GM23338 (cell line): Measurements from ENCODE around the gene CFAP90. TPM values are rescaled to one million over a fixed set of nuclear protein-coding genes. Genes with fewer than 3 reads are reported as not detected.

Experiments
- ATAC-seq: fragments of 200-7000 bp; cut with Tn5 transposase; 3 replicates; pipeline ENCODE4 v1.9.1; 2020
- DNase-seq: peaks from one replicate; pipeline ENCODE4 v3.0.0-alpha.2; 2015; ENCODE audit warnings: low spot score
- H2AFZ ChIP-seq: fragments of 200-600 bp; sonication (generic); 2 replicates; pipeline ENCODE4 v1.8.0; 2016; ENCODE audit warnings: antibody characterized with exemption, mild to moderate bottlenecking, moderate library complexity
- H3F3A ChIP-seq: fragments of 200-600 bp; sonication (generic); replicated peaks from 2 replicates; pipeline ENCODE4 v1.8.0; 2017; ENCODE audit warnings: antibody characterized with exemption, mixed run types, low read depth
- H3K27ac ChIP-seq: fragments of 200-600 bp; sonication (generic); 2 replicates; pipeline ENCODE4 v1.6.1; 2016; ENCODE audit warnings: low read depth
- H3K27me3 ChIP-seq: fragments of 200-600 bp; sonication (generic); 2 replicates; pipeline ENCODE4 v1.8.0; 2016; ENCODE audit warnings: mild to moderate bottlenecking, mixed run types, moderate library complexity; ENCODE audit not compliant: insufficient read depth
- H3K36me3 ChIP-seq: fragments of 200-600 bp; sonication (generic); 2 replicates; pipeline ENCODE4 v1.8.0; 2016; ENCODE audit warnings: mild to moderate bottlenecking; ENCODE audit not compliant: insufficient read depth
- H3K4me1 ChIP-seq: fragments of 200-600 bp; sonication (generic); 2 replicates; pipeline ENCODE4 v1.8.0; 2016; ENCODE audit warnings: mild to moderate bottlenecking, moderate library complexity; ENCODE audit not compliant: insufficient read depth
- H3K4me2 ChIP-seq: fragments of 200-600 bp; sonication (generic); 2 replicates; pipeline ENCODE4 v1.7.1; 2017; ENCODE audit warnings: mixed run types
- H3K4me3 ChIP-seq: fragments of 200-600 bp; sonication (generic); 2 replicates; pipeline ENCODE4 v1.6.1; 2016; ENCODE audit warnings: mixed run types
- H3K79me2 ChIP-seq: fragments of 200-600 bp; sonication (generic); replicated peaks from 2 replicates; pipeline ENCODE4 v1.8.0; 2017; ENCODE audit warnings: mild to moderate bottlenecking; ENCODE audit not compliant: insufficient read depth
- H3K9me2 ChIP-seq: fragments of 200-600 bp; sonication (generic); 2 replicates; pipeline ENCODE4 v1.8.0; 2017; ENCODE audit not compliant: insufficient read depth
- H4K20me1 ChIP-seq: fragments of 200-600 bp; sonication (generic); replicated peaks from 2 replicates; pipeline ENCODE4 v1.8.0; 2017; ENCODE audit warnings: mild to moderate bottlenecking; ENCODE audit not compliant: insufficient read depth
- H3K27ac Mint-ChIP-seq: 2 replicates; pipeline ENCODE4 v1.8.0; 2020; ENCODE audit warnings: inconsistent platforms, mild to moderate bottlenecking, moderate library complexity, mixed read lengths
- H3K27me3 Mint-ChIP-seq: 3 replicates; pipeline ENCODE4 v1.8.0; 2022; ENCODE audit warnings: low read depth, mild to moderate bottlenecking, moderate library complexity, mixed read lengths, inconsistent platforms; ENCODE audit not compliant: insufficient read depth, poor library complexity
- H3K36me3 Mint-ChIP-seq: 3 replicates; pipeline ENCODE4 v1.8.0; 2021; ENCODE audit warnings: low read depth, mild to moderate bottlenecking, inconsistent platforms, moderate library complexity, mixed read lengths
- H3K4me1 Mint-ChIP-seq: 3 replicates; pipeline ENCODE4 v1.8.0; 2020; ENCODE audit warnings: mild to moderate bottlenecking, inconsistent platforms, mixed read lengths
- H3K4me3 Mint-ChIP-seq: 3 replicates; pipeline ENCODE4 v1.8.0; 2021; ENCODE audit warnings: moderate library complexity, mild to moderate bottlenecking, inconsistent platforms, mixed read lengths
- H3K9me3 Mint-ChIP-seq: 3 replicates; pipeline ENCODE4 v1.8.0; 2020; ENCODE audit warnings: moderate library complexity, mild to moderate bottlenecking, inconsistent platforms, mixed read lengths
- ETS1 ChIP-seq: IDR thresholded peaks from 2 replicates; pipeline ENCODE4 v1.6.1; 2016; ENCODE audit warnings: antibody characterized with exemption
- EZH2 ChIP-seq: fragments of 200-600 bp; sonication (generic); IDR thresholded peaks from one replicate; pipeline ENCODE4 v1.8.0; 2017; ENCODE audit warnings: antibody characterized with exemption, mild to moderate bottlenecking, low read depth; ENCODE audit not compliant: unreplicated experiment
- EZH2phosphoT487 ChIP-seq: fragments of 200-600 bp; sonication (generic); IDR thresholded peaks from one replicate; pipeline ENCODE4 v1.8.1; 2018; ENCODE audit warnings: antibody characterized with exemption; ENCODE audit not compliant: unreplicated experiment
- NANOG ChIP-seq: IDR thresholded peaks from 2 replicates; pipeline ENCODE4 v1.6.1; 2016; ENCODE audit warnings: antibody characterized with exemption, borderline replicate concordance
- POLR2AphosphoS5 ChIP-seq: IDR thresholded peaks from 2 replicates; pipeline ENCODE4 v1.6.1; 2016; ENCODE audit warnings: antibody characterized with exemption, low read depth
- STAT1 ChIP-seq: IDR thresholded peaks from one replicate; pipeline ENCODE4 v1.6.1; 2016; ENCODE audit warnings: antibody characterized with exemption; ENCODE audit not compliant: unreplicated experiment
- ZNF114 ChIP-seq: fragments of 250-450 bp; sonication (Bioruptor Pico); IDR thresholded peaks from 2 replicates; pipeline ENCODE4 v1.5.0; 2020; ENCODE audit warnings: mild to moderate bottlenecking, moderate library complexity
- ZNF331 ChIP-seq: fragments of 250-450 bp; sonication (Bioruptor Pico); IDR thresholded peaks from 2 replicates; pipeline ENCODE4 v1.5.0; 2020; ENCODE audit warnings: low read depth, mild to moderate bottlenecking, moderate library complexity
- ZNF462 ChIP-seq: fragments of 250-450 bp; sonication (Bioruptor Pico); IDR thresholded peaks from 2 replicates; pipeline ENCODE4 v1.5.0; 2020; ENCODE audit warnings: mild to moderate bottlenecking, moderate library complexity
- polyA plus RNA-seq: library from polyadenylated mRNA; unstranded; fragments of >200 nt; fragmentation: Nextera tagmentation; extraction: Ambion mirVana; gene quantifications from 2 replicates; pipeline ENCODE4 v1.2.1, GENCODE V29; 2016
- total RNA-seq: library from RNA; depleted of rRNA; stranded (reverse); fragments of >200 nt; shearing (Covaris generic); gene quantifications from 2 replicates; pipeline ENCODE4 v1.2.3, GENCODE V29; 2014
- TF ChIP-seq, protein P1 (sequence below), 2 experiments: fragments of 200-600 bp in 1 of 2; sonication (generic) in 1 of 2; conservative IDR thresholded peaks; 2 replicates each; pipeline versions ENCODE4 v1.5.1 to v1.6.1; 2016 to 2017; ENCODE audit warnings: antibody characterized with exemption in 2 of 2, low read depth in 2 of 2, mild to moderate bottlenecking in 2 of 2, moderate library complexity in 1 of 2
- TF ChIP-seq, protein P2 (sequence below): IDR thresholded peaks from one replicate; pipeline ENCODE4 v1.6.1; 2018; ENCODE audit warnings: antibody characterized with exemption; ENCODE audit not compliant: unreplicated experiment

CFAP90 gene
- total and polyA plus RNA-seq, 2 experiments from 2014 or later: 0.10 to 1.0 TPM

DNA sequence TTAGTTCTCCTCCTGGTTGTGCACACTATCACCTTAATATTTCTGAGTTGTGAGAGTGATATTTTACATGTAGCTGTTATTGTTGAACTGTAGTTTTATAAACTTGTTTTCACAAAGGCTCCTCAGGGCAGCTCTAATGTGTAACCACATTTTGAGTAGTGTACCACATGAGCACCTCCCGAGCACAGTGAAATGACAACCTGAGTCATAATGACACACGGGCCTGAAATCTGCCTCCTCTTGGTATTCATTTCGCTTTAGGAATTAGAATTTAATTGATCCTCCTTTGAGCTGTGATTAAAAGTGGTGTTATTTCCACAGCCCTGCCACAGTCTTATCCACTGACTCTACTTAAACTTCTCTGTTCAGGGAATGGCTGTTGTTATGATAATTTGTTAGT, 25.9 kb upstream of the CFAP90 start:
- Mint-ChIP-seq H3K27ac (no peak overlapping the region), H3K27me3 (no peaks in the 10 kb centered on the region), H3K4me3 (no peak overlapping the region), H3K36me3 (peaks cover 67% of the 10 kb centered on the region), H3K4me1 (peaks cover 4% of the 10 kb centered on the region; the same call in 1 of the 3 replicates), H3K9me3 (no peaks in the 10 kb centered on the region)
- TF ChIP-seq EZH2 (no peak), ETS1 (no peak), NANOG (no peak), ZNF331 (CRISPR knock-in tag) (no peak), STAT1 (no peak), EZH2phosphoT487 (no peak), ZNF462 (CRISPR knock-in tag) (no peak), ZNF114 (no peak), POLR2AphosphoS5 (no peak)
- TF ChIP-seq, protein P1, sequence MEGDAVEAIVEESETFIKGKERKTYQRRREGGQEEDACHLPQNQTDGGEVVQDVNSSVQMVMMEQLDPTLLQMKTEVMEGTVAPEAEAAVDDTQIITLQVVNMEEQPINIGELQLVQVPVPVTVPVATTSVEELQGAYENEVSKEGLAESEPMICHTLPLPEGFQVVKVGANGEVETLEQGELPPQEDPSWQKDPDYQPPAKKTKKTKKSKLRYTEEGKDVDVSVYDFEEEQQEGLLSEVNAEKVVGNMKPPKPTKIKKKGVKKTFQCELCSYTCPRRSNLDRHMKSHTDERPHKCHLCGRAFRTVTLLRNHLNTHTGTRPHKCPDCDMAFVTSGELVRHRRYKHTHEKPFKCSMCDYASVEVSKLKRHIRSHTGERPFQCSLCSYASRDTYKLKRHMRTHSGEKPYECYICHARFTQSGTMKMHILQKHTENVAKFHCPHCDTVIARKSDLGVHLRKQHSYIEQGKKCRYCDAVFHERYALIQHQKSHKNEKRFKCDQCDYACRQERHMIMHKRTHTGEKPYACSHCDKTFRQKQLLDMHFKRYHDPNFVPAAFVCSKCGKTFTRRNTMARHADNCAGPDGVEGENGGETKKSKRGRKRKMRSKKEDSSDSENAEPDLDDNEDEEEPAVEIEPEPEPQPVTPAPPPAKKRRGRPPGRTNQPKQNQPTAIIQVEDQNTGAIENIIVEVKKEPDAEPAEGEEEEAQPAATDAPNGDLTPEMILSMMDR (conservative IDR thresholded peaks at IDR 0.05; ENCODE audit: low read depth in 2 of 2): no peak
- TF ChIP-seq, protein P2, sequence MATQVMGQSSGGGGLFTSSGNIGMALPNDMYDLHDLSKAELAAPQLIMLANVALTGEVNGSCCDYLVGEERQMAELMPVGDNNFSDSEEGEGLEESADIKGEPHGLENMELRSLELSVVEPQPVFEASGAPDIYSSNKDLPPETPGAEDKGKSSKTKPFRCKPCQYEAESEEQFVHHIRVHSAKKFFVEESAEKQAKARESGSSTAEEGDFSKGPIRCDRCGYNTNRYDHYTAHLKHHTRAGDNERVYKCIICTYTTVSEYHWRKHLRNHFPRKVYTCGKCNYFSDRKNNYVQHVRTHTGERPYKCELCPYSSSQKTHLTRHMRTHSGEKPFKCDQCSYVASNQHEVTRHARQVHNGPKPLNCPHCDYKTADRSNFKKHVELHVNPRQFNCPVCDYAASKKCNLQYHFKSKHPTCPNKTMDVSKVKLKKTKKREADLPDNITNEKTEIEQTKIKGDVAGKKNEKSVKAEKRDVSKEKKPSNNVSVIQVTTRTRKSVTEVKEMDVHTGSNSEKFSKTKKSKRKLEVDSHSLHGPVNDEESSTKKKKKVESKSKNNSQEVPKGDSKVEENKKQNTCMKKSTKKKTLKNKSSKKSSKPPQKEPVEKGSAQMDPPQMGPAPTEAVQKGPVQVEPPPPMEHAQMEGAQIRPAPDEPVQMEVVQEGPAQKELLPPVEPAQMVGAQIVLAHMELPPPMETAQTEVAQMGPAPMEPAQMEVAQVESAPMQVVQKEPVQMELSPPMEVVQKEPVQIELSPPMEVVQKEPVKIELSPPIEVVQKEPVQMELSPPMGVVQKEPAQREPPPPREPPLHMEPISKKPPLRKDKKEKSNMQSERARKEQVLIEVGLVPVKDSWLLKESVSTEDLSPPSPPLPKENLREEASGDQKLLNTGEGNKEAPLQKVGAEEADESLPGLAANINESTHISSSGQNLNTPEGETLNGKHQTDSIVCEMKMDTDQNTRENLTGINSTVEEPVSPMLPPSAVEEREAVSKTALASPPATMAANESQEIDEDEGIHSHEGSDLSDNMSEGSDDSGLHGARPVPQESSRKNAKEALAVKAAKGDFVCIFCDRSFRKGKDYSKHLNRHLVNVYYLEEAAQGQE: no peak
- no peaks in the 10 kb centered on the region for H3K27me3 ChIP-seq
- H3K4me3 ChIP-seq: no peak overlapping the region
- H3K27ac ChIP-seq: no peak overlapping the region
- peaks cover 47% of the 10 kb centered on the region; the same call in 1 of the 2 replicates for H3K36me3 ChIP-seq
- H2AFZ ChIP-seq: no peak overlapping the region
- H3F3A ChIP-seq: no peaks in the 10 kb centered on the region
- ATAC-seq: no peak
- H3K79me2 ChIP-seq: peaks cover 63% of the 10 kb centered on the region
- peaks cover 32% of the 10 kb centered on the region for H4K20me1 ChIP-seq
- H3K9me2 ChIP-seq: no peaks in the 10 kb centered on the region
- no peaks in the 10 kb centered on the region for H3K4me1 ChIP-seq
- no peak for DNase-seq
- no peak overlapping the region for H3K4me2 ChIP-seq
